GM18907 (cell line): ENCODE results near the gene ETV3L.

Experiments
- ATAC-seq: cut with Tn5 transposase; IDR thresholded peaks from one replicate; pipeline ENCODE4 v1.9.1; 2021; ENCODE audit warnings: mild to moderate bottlenecking, moderate library complexity; ENCODE audit not compliant: unreplicated experiment

Gene ETV3L

GRCh38 chr1:157099633-157100009, at the start of gene ETV3L:
ETV3L (minus strand) TSS chr1:157099808; CDS start chr1:157099523, 285 bp downstream.
- no peak for ATAC-seq

DNA sequence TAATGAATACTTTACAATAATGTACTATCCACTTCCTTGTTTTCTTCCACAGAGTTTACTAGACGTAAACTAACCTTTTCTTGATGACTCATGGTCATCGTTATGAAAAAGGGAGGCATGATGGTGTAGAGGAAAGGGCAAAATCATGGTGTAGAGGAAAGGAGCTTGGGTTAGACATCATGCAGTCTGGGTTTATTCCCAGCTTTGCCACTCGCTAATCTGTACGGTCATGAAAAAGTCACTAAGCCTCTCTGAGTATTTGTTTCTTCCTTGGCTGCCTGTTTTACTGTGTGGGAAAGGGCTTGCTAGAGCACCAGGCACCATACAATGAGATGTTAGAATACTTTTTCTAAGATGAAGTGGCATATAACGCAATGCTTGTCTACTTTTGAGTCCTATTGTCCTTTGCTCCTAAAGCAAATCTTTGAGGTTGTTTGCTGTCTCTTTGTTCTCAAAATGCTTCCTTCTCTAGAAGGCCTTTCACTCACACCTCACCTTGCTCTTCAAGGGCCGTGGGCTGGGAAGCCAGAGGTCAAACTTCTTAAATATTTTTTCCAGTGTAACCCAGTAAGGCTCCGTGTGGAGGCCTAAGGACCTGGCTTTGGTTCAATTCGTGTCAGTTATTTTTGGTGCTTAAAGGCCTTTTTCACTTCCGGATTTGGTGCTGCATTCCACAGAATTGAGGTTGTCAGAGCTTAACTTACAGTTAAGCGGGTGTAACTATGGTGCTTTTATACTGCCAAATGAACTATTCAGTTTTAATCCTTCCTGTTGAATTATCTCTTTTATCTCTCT, 48.5 kb upstream of the ETV3L start:
- ATAC-seq, result no peak

- no peak for ATAC-seq
These were observed 47.4 kb upstream of the ETV3L start for GRCh38 chr1:157147037-157147436.

DNA sequence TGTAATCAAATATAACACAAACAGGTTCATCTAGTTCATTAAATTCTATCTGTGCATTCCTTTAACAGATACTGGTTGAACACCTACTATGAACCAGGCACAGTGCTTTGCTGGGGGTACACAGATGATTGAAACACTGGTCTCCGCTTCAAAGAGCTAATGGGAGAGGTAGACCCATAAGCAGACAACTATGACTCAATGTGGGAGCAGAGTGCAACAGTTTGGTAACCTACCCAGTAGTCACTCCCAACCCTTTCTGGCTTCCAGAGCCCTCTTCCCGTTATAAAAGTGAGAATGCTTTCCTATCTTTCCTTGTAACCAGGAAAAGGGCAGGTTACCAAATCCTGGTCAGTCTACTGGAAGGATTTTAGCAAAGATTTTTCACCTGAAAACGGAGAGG, 46.6 kb upstream of the ETV3L start:
- no peak for ATAC-seq

GRCh38 chr1:157145076-157145475, 45.5 kb upstream of the ETV3L start:
- ATAC-seq, result no peak

DNA sequence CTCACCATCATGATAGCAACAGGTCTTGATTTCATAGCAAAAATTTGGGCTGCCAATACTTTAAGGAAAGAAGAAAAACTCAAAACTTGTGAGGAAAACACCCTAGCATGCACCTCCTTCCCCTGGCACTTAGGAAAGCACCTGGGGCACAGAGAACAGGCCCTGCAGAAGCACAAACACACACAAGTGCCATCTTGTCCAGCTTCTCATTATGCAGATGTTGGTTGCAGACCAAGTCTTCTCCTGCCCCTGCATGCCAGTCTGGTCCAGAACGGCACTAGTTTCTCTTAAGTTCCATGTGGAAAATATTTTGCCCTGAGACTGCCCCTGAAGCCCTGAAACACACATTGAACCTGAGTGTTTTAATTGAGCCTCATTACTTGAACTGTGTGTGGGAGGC, 44.9 kb upstream of the ETV3L start:
- ATAC-seq, result no peak

GRCh38 chr1:157142765-157143423, 43.3 kb upstream of the ETV3L start:
- no peak for ATAC-seq

DNA sequence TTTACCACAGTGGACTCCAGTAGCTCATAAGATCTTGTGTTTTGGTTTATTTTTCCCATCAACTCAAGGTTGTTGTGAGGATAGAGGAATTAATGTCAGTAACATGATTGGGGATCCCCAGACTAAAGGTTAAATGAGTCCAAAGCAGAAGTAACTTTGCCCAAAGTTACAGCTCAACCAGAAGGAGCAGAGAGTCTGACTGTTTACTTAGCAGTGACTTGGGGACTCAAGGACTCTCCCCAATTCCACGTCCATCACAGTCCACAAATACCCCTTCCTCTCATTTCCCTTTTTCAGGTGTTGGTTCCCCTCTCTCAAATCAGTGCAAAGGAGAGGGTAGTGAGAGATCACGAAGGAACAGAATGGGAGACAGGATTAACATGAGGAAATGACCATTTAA, 42.6 kb upstream of the ETV3L start:
- ATAC-seq, result no peak

GRCh38 chr1:157141212-157141855, 41.7 kb upstream of the ETV3L start:
- ATAC-seq, result no peak

DNA sequence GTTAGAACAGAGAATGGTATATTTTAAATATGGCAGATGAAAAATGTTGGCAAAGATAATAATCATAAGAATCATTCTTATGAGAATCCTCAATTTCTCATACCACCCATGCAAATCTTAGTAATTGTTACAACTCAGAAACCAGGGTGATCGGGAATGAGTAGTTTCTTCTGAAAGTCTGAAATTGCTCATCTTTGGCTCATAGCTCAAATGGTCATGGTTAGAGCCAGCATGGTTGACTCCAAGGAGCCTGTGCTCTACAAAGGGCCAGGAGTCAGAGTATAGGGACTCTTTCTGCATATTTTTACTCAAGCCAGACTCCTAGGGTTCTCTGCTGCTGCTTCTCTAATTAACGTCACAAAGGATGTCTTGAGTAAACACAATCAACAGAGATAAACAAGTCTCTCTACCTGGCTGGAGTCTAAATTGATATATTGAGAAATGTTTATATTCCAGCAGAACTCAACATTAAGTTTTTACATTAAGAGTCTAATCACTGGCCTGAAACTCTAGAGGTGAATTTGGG, 40.5 kb upstream of the ETV3L start:
- ATAC-seq, result no peak

- ATAC-seq, result no peak
These were observed 39.6 kb upstream of the ETV3L start for GRCh38 chr1:157139052-157139715.

DNA sequence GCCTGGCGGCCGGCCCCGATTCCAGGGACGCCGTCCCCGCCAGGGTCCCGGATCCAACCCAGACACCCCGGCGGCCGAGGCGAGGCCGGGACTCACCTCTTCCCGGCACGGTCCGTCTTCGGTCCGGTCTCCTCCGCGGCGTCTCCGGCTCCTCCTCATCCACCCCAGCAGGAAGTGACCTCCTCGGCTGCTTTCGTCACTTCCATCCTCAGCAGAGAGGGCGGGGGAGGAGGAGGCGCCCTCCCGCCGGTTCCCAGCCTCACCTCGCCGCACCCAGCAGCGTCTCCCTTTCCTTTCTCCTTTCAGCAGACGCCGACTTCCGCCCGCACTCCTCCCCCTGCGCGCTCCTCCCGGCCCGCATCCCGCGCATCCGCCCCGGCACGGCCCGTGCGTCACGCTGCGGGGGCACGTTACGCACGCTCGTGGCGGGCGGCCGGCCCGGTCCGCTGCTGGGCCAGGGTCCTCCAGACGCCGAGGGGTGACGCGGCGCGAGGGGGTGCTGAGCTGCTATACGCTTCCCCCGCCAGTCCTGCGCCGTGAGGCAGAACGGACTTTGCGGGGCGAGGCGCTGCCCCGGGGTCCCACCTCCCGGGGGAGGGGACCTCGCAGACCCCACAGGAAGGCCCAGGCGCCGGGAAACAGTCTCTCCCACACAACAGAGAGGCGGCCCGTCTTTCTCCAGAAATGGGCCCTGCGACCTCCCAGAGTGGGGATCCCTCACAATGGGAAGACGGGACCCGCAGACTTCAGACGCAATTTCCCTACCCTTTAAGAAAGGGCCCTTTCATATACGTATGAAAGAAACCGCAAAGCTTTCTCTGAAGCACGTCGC, 38.8 kb upstream of the ETV3L start, which contains the start of gene ETV3:
ETV3 (minus strand) TSS at position 176 of the 832 bp plus-strand sequence. CDS start 2,043 bp downstream, outside the sequence.
- peak; percentile 86 for ATAC-seq

GRCh38 chr1:157137408-157138219, 38.0 kb upstream of the ETV3L start:
- peak; percentile 14 for ATAC-seq

DNA sequence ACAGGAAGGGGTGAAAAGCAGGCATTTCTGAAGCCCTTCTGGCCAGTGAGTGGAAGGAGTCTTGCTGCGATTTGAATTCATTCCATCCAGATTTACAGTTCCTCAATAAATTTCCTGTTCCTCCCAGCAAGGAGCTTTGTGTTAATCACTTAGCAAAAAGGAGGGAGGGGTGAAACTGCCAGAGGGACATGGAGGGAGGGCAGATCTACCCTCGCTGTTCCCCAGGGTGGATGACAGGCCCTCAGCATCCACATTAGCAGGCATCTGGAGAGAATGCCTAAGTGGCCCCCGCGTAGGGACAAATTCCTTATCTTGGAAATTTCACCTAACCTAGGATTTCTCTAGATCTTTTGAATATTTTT, 37.4 kb upstream of the ETV3L start:
- no peak for ATAC-seq

DNA sequence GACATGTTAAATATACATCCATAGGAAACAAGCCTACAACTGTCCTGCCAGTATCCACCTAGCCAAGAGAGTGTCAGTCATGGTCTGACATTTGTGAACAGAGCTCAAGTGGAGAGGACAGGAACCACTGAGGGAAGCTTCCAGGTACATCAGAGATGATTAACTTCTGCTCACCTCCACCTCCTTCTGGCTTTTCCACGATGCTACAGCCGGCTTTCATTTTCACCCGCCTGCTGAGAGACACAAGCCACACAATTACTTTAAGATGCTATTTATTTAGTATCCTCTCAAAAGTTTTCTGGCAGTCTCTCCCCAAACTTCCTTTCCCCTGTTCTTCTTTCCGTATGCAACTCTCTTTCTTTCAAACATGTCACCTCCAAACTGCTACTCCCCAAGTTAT, 36.5 kb upstream of the ETV3L start:
- ATAC-seq, result no peak

DNA sequence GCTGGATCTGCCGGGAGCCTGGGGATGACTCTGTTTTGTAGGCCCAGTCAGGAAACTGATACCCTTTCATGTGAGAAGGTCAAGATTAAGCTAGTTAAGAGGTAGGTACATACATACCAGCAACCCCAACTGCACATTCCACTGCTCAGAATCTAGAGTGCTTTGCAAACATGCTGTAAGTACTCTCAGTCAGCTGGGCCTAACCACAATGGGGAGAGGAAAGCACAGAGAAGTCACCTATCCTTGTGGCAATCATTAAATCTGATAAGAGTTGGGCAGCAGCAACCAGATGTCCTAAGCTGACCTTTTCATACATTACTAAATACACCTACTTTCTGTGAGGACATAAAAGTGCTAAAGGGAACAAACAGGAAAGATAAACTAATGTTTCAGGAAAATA, 36.0 kb upstream of the ETV3L start:
- ATAC-seq, result no peak

DNA sequence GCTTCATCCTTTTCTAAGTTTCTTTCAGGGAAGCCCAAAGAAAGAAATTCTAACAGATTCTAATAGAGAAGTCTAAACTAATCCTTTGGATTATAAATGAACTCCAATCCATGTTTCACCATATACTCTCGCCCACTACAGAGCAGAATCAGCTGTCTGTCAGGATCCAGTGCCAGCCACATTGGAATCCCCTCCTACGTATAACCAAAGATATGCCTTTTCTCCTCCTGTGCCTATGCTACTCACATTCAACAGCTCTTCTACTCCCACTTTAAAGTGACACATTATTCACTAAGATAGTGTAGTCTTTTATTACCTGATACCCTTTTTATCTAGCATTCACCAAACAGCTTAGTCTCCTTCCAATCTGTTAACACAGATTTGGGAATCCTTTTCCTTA, 35.5 kb upstream of the ETV3L start:
- no peak for ATAC-seq

GRCh38 chr1:157134442-157134841, 34.8 kb upstream of the ETV3L start:
- ATAC-seq, result no peak

GRCh38 chr1:157133426-157133825, 33.8 kb upstream of the ETV3L start:
- no peak for ATAC-seq
